ENCODE results near the gene TMCC2.

Gene TMCC2

GRCh38 chr1:205241366-205242030 is 13.8 kb downstream of the TMCC2 start:
- no peak for DNase-seq

DNA sequence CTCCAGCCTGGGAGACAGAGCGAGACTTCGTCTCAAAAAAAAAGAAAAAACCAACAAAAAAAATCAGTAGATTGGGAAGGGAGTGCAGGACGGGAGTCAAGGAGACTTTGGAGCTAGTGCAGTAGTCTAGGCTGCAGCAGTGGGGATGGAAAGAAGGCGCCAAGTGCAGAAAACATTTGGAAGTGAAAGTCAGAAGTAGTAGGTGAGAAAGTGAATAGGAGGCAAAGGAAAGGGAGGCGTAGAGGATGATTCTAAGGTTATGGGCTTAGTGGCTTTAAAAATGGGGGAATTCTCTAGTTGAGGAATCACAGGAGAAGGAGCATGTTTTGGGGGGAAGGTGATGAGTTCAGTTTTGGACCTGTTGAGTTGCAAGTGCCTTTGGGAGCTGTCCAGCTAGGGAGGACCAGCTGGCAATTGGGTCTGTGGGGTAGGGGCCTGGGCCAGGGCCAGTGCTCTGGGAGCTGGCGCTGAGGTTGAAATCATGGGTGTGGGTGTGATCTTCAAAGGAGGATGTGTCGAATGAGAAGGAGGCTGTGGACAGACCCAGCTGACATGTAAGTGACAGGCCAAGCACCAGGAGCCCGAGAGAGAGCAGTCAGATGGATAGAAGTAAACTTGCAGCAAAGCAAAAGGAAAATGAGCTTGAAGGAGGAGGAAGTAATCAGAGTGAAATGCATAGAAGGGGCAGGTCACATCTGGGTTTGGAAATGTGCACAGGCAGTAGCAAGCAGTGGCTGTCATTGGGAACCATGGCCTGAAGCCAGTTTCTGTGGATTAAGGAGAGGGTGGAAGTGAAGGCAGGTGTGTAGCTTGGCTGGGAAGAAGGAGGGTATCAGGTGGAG is 15.8 kb downstream of the TMCC2 start:
- no peak for DNase-seq

DNA sequence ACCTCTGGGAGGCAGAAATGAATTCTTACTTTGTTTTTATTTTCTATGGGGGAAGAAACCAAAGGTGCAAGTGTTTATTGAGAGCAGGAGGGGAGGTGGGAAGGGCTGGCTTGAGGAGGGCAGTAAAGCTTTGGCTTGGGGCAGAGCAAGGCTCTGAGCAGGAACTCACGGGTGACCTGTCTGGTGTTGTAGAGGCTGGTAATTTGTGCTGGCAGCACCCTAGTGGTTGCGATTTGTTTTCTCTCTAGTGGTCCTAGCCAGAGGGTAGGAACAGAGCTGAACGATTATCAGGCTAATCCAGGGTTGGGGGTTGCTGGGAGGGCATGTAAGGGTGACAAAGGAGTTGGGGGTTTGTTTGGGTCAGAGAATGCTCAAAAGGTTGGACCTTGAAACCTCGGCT is 16.6 kb downstream of the TMCC2 start:
- DNase-seq: no peak

GRCh38 chr1:205245096-205245495 is 17.4 kb downstream of the TMCC2 start:
- no peak for DNase-seq

DNA sequence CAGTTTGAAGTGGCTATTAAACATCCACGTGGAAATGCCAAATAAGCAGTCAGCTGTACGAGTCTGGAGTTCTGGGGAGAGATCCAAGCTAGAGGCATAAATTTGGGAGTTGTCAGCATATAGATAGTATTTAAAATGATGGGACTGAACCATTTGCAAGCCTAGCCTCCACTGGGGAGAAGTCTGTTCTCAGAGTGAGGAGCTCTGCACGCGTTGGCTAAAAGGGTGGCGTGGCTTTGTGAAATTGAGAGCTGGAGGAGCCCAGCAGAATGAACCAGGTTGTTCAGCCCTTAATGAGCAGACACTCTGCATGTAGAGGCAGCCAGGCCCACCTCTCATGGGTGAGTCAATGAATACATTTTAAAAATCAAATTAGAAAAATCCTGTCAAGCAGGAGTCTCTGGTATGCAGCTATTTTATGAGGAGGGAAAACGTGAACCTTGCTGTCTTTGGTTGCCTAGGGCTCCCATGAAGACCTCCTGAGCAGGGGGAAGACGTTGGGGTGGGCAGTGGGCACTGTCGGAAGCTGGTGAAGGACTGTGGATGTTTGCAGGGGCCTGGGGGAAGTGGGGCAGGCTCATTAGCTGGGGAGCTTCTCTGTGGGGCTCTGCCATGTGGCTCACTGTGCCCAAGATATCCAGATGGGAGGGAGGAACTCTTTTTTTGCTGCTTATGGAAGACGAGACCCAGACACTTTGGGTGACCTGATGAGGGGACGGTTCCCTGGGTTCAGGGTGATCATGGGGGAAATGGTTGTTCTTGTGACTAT is 18.8 kb downstream of the TMCC2 start:
- DNase-seq: no peak

- no peak for DNase-seq
These were observed 19.6 kb downstream of the TMCC2 start for GRCh38 chr1:205247130-205247921.

DNA sequence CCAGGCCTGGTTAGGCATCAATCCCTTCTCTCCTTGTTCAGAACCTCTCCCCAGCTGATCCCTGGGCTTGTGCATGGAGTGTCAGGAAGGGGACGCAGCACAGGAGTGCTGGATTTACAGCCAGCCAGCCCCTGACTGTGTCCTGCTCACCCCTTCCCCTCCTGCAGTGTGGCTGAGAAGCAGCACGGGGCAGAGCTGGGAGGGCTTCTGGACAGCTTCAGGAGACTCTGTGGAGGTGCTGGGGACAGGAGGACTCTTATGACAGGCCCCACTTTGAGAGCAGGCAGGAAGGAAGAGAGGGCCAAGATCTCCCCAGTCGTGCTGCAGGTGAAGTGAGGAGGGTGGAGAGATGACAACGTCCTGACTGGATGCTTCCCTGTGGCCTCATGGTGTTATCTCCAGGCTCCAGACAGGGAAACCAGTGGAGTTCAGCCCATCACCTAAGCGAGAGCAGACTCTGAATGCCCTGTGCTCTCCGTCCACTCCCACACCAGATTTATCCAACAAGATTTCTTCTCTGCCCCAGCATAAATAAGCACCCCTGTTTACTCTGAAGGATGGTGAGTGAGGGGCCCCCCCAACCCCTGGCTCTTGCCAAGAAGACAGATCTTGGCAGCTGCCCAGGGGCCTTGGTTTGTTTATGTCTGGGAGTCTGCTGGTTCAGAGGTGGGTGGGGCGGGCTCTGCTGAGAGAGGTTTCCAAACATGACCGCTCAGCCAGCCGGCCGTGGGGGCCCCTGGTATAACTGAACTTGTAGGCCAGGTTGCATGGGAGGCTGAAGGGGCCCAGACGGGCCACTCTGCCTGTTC is 21.3 kb downstream of the TMCC2 start:
- DNase-seq: peak; percentile 66

DNA sequence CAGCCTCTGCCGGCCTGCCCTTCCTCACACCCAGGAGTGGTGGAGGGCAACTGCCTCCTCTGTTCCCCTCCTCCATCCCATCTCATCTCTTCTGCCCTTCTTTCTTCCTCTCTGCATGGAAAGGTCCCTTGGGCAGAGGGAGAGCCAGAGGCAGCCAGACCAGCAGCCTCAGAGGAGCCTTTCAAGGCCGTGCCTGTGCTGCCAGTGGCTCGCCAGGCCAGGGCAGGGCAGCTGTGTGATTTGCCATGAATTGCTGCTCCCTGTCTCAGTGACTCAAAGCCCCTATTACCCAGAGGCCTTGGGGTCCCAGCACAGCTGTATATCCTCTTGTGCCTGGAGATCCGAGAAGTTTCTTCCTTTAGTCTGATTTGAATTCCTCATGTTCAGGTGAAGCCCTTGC is 21.9 kb downstream of the TMCC2 start:
- DNase-seq: no peak

DNA sequence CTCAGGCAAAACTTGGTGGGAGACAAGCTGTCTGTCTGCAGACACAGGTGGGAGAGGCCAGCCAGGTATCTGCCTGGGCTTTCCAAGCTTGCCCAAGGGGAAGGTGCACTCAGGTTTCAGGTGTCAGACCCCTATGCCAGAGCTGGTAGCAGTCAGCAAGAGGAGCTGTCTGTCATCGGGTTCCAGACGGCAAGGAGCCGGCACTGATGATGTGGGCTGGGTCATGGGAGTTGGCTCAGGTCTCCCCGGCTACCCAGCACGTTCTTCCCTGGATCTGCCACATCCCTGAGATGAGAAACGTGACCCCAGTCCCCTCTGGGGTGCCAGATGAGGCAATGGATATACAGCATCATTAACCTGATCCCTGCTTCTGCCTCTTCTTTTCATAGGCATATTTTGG is 23.0 kb downstream of the TMCC2 start:
- no peak for DNase-seq

DNA sequence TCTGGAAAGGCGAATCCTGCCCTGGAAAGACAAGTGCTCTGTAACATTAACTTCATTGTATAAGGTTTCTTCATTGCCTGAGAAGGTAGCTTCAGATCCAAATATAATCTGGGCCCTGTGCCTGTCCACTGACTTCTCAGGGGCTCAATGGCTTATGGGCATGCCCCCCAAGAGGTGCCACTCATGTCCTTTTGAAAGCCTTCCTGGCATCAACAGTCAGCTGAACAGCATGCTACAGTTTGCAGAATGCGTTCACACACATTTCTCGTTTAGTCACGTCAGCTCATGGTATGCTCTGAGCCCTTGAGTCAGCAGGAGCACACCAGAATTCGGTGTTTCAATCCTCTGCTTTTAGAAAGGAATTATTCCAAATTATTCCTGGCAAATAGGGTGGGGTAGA is 23.8 kb downstream of the TMCC2 start:
- DNase-seq: no peak

DNA sequence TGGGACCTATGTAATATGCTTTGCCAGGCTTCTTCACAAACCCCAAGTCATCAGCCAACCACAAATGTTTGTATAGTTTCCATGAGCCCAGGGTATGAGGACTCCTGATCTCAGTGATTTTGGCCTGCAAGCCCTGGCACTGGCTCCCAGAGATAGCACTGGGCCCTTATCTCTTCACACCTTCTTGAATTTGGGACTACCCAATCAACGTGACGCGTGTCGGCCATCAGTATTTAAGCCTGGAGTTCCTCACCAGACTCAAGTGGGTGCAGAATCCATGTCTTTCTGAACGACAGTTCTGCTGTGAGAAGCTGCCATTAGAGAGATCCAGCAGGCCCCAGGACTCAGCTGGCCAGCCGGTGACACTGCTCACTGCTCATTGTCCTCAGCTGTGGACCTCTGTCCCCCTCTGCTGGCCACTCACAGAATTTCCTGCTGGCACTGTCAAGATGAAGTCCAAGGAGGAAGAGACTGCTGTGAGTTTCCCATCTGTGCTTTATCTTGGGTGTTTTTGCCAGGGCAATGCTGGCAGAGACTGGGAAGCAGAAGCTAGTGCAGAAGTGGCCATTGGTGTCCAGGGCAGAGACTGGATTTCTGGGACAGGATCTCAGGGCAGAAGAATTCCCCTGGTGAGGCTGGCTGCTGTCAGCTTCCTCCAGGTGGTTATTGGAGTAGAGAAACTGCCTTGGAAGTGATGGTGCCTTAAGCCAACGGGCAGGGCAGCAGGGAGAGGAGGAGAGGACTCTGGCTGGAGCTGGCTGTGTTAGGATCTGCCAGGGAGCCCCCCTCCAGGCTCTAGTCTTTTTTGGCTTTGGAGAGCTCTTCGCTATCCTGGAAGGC is 28.4 kb downstream of the TMCC2 start:
- DNase-seq: peak; percentile 99

DNA sequence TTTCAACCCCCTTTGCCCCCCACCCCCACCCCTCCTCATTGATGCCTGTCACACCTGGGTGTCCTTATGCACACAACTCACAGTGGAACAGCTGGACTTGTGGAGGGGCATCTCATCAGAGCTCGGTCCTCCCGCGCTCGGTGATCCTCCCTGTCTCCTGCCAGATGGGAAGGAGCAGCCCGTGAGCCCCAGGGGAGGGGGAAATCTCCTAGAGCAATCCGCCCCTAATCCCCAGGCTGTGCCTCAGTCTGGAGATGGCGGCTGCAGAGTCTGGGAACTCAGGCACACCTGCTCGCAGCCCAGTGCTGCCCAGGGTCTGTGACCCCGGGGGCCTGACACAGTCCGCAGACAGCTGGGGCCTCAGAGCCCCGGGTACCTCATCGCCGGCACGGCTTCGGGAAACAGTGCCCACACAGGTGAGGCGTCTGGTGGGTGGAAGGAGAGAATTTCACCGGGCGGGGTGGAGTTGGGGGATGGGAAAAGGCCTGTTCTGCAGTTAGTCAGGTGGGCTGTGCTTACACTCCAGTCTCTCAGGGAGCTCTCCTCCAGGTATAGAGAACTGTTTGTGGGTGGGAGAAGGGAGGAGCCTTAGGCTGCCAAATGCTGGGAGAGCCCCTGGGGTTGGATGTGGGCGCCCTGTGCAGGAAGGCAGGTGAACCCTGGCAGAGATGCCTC is 29.3 kb downstream of the TMCC2 start:
- DNase-seq: no peak

DNA sequence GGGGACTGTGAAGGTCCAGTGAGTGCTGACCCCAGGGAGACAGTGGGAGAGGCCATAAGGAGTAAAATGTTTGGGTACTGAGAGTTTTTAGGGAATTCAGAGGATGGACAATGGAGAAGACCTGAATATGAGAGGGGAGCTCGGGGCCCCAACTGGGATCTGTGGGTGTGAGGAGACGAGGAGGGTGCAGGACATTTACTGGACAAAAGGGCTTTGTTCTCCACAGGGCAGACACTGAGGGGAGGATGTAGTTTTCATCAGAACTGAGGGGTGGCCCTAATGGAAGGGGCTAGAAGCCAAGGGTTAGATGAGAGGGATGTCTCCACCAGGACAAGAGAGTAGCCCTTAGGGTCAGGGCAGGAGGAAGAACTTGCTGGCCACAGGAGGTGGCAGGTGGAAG is 30.0 kb downstream of the TMCC2 start:
- DNase-seq: no peak

GRCh38 chr1:205258261-205258691 is 30.5 kb downstream of the TMCC2 start:
- DNase-seq: no peak

DNA sequence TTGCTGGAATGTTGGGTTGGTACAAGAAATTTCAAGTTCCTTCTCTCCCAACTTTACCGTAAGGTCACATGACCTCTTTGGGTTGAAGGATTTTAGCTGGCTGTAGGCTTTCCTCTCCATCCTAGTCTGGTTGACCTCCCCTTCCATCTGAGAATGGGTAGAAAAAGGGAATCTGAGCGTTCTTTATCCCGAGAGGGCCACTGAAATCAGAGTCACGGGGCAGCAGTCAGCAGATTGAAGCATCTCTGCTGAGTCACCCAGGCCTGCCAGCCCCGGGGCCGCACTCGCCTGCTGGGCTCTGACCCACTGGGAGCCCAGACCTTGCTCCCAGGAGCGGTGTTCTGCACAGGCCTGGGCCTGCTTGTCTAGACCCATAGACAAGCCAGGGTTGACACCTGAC is 31.0 kb downstream of the TMCC2 start:
- no peak for DNase-seq

- DNase-seq: no peak
These were observed 31.6 kb downstream of the TMCC2 start for GRCh38 chr1:205259324-205259832.

- no peak for DNase-seq
These were observed 32.3 kb downstream of the TMCC2 start for GRCh38 chr1:205259998-205260397.

DNA sequence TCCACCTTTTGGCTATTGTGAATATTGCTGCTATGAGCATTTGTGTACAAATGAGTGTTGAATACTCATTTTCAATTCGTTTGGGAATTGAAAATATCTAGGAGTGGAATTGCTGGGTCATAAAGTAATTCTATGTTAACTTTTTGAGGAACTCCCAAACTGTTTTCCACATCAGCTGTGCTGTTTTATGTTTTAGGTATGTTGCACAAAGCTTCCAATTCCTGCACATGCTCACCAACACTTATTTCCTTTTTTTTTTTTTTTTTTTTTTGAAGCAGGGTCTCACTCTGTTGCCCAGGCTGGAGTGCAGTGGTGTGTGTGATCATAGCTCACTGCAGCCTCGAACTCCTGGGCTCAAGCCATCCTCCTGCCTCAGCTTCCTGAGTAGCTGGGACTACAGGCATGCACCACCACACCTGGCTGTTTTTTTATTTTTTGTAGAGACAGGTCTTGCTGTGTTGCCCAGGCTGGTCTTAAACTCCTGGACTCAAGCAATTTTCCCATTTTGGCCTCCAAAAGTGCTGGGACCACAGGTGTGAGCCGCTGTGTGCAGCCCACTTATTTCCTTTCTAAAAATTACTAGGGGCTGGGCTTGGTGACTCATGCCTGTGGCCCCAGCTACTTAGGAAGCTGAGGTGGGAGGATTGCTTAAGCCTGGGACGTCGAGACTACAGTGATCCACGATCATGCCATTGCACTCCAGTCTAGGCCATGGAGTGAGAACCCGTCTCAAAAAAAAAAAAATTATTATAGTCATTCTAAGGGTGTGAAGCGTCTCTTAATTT is 33.4 kb downstream of the TMCC2 start:
- no peak for DNase-seq

DNA sequence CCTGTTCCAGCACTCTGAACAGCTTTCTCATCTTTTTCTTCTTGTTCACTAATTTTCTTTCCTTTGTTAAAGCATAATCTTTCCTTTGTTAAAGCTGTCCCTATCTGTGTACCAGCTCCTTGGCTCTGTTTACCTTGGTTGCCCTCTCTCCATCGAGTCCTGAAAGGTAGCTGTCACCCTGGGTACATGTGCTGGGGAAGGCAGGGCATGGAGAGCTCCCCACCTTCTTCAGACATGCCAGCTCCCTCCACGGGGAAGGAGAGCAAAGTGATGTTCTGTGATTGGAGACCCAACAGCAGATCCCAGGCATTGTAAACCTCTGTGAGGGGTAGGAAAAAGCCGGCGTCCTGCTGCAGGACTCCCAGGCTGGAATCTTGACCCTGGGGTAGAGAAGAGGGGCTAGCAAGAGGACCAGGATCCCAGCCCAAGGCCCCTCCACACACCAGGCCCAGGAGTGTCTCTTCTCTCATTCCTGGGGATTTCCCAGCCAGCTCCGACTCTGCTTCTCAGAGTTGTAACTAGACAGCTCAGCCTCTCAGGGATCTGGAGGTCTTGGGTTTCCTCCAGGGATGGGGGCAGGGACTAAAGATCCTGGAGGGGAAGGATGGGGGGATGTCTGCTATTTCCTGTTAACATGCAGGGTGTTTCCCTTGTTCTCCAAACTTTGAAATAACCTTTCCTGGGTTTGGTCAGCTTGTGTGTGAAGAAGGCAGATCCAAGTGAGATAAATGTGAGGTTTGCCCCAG is 34.4 kb downstream of the TMCC2 start:
- DNase-seq: no peak

All from hematopoietic multipotent progenitor cell treated with erythropoietin and hydrocortisone succinate and interleukin-3 and kit ligand, for 8 days (in vitro differentiated cells).